ENCODE results near the gene TAOK1.

The TAOK1 gene

DNA sequence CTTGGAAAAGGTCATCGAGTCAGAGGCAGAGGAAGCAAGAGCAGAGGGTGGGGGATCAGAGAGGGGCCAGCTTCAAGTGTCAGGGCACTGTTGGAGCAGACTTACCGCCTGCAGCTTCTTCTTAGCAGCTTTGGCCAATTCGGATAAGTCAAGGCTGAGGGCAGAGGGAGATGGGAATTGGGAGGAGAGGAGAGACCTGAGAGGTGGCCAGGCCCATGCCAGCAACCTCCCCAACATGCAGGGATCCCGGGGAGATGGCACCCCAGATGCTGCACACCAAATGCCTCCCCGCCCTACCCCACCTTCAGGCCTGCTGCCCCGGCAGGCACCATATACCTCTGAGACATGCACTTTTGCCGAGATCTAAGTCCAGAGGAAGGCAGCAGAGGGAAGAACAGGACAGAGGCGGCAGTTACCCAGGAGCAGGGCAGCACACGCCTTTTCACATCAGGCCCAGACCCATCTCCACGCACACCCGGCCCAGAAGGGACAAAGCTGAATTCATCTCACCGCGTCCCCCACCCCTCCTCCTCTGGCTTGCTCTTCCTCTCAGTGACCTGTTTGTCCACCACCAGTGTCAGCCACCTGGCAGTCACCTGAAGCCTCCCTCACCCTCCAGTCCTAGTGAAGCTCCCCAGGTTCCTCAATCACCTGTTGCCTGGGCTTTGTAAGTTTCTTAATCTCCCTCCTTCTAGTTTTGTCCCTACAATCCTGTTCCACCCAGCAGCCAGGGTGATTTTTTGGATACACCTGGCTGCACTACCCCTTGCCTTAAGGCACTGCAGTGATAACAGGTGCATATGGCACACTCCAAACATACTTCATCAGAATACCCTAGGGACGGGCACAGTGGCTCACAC lies 188.7 kb downstream of the TAOK1 start:
- Histone ChIP-seq H3K36me3 (ENCODE audit: control insufficient read depth, insufficient read depth, low read length) (peaks cover 23% of the 10 kb centered on the region), H3K27ac (ENCODE audit: low read depth, low read length) (no peak overlapping the region)

DNA sequence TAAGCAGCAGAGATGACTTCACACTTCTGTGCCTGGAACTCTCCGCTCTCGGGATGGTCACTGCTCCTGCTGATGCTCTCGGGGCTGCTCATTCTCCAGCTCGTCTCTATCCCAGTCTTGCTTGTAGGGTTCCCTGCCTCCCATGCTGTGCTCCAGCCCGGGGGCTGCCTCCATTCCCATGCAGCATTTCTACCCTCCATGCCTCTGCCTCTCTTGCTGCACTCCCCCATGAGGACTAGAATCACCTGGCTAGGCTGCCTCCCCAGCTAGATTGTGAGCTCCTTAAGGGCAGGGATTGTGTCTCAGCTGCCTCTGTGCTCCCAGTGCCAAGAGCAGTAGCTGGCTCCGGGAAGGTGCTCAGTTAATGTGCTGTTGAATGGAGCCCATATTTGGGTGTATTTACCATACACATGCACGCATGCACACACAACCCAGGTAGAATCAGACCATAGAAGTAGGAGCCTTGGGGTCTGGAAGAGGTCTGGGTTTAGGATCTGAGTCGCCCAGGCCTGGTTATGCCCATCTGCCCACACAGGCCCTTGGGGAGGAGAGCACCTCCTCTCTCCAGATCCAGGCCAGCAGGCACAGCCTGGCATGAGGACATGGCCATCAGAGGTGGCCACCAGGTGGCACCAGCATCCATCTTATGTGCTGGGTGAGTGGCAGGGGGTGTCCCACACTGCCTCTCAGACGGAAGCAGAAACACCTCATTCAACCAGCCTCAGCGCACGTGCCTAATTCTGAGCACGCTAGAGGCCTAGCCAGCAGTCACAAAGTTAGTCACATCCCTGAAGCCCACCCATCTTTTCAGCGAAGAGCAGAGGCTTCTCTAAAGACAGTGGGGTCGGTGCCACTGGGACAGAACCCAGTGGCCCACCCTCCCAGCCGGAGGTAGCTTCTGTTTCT lies 190.0 kb downstream of the TAOK1 start:
- H3K9ac ChIP-seq (ENCODE audit: low read length) = no peak overlapping the region
- H3K27me3 ChIP-seq (ENCODE audit: control insufficient read depth, insufficient read depth, low read length) = no peaks in the 10 kb centered on the region
- no peak overlapping the region for H3K4me3 ChIP-seq (ENCODE audit: low read length)
- H3K4me1 ChIP-seq (ENCODE audit: control insufficient read depth, insufficient read depth, low read length) = peaks cover 10% of the 10 kb centered on the region
- H3K27ac ChIP-seq (ENCODE audit: low read depth, low read length) = no peak overlapping the region
- peaks cover 18% of the 10 kb centered on the region for H3K36me3 ChIP-seq (ENCODE audit: control insufficient read depth, insufficient read depth, low read length)

More for the DNA sequence above, 188.7 kb downstream of the TAOK1 start:
- Histone ChIP-seq H3K9ac (ENCODE audit: low read length) (no peak overlapping the region), H3K27me3 (ENCODE audit: control insufficient read depth, insufficient read depth, low read length) (no peaks in the 10 kb centered on the region), H3K4me1 (ENCODE audit: control insufficient read depth, insufficient read depth, low read length) (peaks cover 10% of the 10 kb centered on the region), H3K4me3 (ENCODE audit: low read length) (no peak overlapping the region)

GRCh38 chr17:29581583-29582253 lies 191.6 kb downstream of the TAOK1 start:
- peaks cover 3% of the 10 kb centered on the region for H3K36me3 ChIP-seq (ENCODE audit: control insufficient read depth, insufficient read depth, low read length)
- no peaks in the 10 kb centered on the region for H3K27me3 ChIP-seq (ENCODE audit: control insufficient read depth, insufficient read depth, low read length)
- H3K4me1 ChIP-seq (ENCODE audit: control insufficient read depth, insufficient read depth, low read length) = peaks cover 10% of the 10 kb centered on the region
- H3K9ac ChIP-seq (ENCODE audit: low read length) = no peak overlapping the region
- H3K27ac ChIP-seq (ENCODE audit: low read depth, low read length) = no peak overlapping the region
- H3K4me3 ChIP-seq (ENCODE audit: low read length) = no peak overlapping the region

DNA sequence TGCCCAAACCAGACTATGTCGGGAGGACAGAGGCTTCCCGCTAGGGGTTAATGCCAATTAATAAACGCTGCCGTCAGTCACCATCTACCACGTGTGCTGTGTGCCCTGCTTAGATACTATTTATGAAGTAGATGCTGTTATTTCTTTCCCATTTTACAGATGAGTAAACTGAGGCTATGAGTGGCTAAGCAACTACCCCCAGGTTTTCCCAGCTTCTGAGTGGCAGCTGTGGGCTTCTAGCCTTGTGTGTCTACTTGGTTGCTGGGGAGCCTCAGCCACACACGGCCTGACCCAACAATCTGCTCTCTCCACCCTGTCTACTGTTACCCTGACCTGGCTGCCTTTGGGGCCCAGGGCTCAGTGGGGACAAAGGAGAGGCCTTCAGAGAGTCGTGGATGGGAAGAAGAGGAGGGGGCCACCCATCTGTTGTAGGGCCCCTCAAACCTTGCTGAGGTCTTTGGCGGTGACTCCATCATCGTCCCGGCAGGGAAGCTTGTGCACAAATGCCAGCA lies 192.1 kb downstream of the TAOK1 start:
- Histone ChIP-seq H3K27me3 (ENCODE audit: control insufficient read depth, insufficient read depth, low read length) (no peaks in the 10 kb centered on the region), H3K4me1 (ENCODE audit: control insufficient read depth, insufficient read depth, low read length) (peaks cover 8% of the 10 kb centered on the region), H3K4me3 (ENCODE audit: low read length) (no peak overlapping the region), H3K27ac (ENCODE audit: low read depth, low read length) (no peak overlapping the region), H3K36me3 (ENCODE audit: control insufficient read depth, insufficient read depth, low read length) (peaks cover 3% of the 10 kb centered on the region), H3K9ac (ENCODE audit: low read length) (no peak overlapping the region)

GRCh38 chr17:29582772-29583171 lies 192.6 kb downstream of the TAOK1 start:
- H3K36me3 ChIP-seq (ENCODE audit: control insufficient read depth, insufficient read depth, low read length) = peaks cover 3% of the 10 kb centered on the region
- no peaks in the 10 kb centered on the region for H3K27me3 ChIP-seq (ENCODE audit: control insufficient read depth, insufficient read depth, low read length)
- no peak overlapping the region for H3K4me3 ChIP-seq (ENCODE audit: low read length)
- H3K4me1 ChIP-seq (ENCODE audit: control insufficient read depth, insufficient read depth, low read length) = peaks cover 6% of the 10 kb centered on the region
- H3K9ac ChIP-seq (ENCODE audit: low read length) = no peak overlapping the region
- H3K27ac ChIP-seq (ENCODE audit: low read depth, low read length) = no peak overlapping the region

DNA sequence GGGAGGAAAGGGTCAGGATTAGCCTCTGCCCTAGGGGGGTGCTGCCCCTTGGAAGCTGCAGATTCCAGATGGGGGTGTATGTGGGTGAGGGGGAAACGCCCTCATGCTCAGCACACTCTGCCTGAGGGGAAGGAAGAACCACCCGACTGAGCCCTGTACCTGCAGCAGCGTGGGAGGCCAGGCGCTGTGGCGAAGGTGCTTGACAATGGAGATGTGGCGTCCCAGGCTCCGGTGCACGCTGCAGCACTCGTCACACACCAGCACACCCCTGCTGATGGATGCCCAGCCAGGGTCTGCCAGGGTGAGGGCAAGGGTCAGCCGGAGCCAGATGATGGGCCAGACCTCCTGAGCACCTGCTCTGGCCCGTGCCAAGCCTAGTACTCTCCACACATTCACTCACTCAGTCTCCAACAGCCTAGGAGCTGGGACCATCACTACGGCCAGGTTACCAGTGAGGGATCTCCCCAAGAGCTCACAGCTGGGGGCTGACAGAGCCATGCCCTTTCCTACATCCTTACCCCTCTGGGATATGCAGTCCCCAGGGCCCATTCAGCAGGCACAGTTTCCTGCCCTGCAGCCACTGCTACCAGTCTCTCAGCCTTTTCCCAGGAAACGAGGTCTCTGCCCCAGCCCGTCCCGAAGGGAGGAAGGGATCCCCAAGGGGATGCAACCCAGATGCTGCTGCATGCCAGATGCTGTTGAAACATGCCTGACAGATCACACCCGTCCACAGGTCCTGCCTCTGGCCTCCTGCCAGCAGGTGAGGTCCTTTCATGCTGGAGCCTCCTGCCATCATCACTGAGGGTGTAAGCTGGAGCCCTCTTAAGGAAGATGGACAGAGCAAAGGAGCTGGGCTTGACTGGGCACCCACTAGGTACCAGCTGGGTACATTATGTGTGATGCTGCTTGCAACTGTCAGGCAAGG lies 193.4 kb downstream of the TAOK1 start:
- H3K27ac ChIP-seq (ENCODE audit: low read depth, low read length) = no peak overlapping the region
- no peak overlapping the region for H3K4me3 ChIP-seq (ENCODE audit: low read length)
- H3K36me3 ChIP-seq (ENCODE audit: control insufficient read depth, insufficient read depth, low read length) = no peaks in the 10 kb centered on the region
- peaks cover 10% of the 10 kb centered on the region for H3K4me1 ChIP-seq (ENCODE audit: control insufficient read depth, insufficient read depth, low read length)
- H3K27me3 ChIP-seq (ENCODE audit: control insufficient read depth, insufficient read depth, low read length) = no peaks in the 10 kb centered on the region
- H3K9ac ChIP-seq (ENCODE audit: low read length) = no peak overlapping the region

DNA sequence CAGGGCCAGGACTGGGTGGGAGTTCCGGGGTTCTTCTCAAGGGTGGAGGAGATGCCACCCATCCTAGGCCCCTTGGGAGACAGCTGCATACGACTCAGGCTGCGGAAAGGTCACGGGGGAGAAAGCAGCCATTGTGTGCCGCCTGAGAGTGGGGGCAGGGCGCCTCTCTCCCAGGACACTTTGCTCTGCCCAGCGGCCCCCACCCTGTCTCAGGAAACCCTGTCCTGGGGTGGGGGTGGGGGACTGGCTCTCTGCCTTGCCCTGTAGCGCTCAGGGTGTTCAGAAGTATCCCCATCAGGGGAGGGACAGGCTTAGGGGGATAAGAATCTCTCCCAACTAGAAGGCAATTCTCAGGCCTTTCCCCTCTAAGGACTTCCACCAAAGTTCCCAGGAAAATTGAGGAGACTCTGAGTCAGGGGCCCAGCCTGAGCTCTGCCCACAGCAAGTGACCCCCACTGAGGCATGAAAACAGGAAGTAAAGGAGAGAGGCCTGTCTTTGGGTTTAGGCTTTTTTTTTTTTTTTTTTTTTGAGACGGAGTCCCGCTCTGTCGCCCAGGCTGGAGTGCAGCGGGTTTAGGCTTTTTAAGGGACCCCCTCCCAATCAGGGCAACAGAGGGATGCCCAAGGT lies 194.4 kb downstream of the TAOK1 start:
- H3K4me1 ChIP-seq (ENCODE audit: control insufficient read depth, insufficient read depth, low read length) = peaks cover 10% of the 10 kb centered on the region
- H3K27me3 ChIP-seq (ENCODE audit: control insufficient read depth, insufficient read depth, low read length) = no peaks in the 10 kb centered on the region
- H3K27ac ChIP-seq (ENCODE audit: low read depth, low read length) = peak overlapping the region; percentile 12
- H3K36me3 ChIP-seq (ENCODE audit: control insufficient read depth, insufficient read depth, low read length) = no peaks in the 10 kb centered on the region
- H3K9ac ChIP-seq (ENCODE audit: low read length) = no peak overlapping the region
- H3K4me3 ChIP-seq (ENCODE audit: low read length) = no peak overlapping the region

DNA sequence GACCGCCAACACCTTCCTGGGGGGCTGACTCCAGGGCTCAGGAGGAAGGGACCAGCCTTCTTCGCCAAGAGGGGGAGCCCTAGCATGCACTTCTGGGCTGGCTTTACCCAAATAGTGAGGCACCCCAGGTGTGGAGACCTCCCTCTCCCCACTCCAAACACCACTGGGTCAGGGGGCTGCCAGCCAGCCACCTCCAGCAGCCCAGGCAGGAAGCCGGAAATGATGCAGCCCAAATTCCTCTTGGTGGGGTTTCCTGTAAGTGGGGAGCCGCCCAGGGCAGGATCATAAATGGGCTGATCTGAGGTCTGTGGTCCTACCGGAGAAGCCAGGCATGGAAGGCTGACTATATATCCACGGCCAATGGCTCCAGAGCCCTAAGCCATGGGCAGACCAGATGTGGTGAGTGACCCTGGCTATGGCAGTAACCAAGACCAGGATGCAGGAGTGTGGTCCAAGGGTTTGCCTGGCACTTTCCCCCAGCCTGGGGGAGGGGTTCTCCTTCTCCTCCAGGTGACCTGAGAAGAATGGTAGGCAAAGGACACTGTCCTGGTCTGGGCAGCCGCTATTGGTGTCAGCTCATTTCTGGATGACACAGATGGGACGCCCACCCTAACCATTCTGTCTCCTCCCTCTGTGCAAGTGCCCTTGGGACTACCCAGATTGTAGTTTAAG lies 195.1 kb downstream of the TAOK1 start:
- Histone ChIP-seq H3K4me3 (ENCODE audit: low read length) (peak overlapping the region; percentile 18), H3K27me3 (ENCODE audit: control insufficient read depth, insufficient read depth, low read length) (no peaks in the 10 kb centered on the region), H3K9ac (ENCODE audit: low read length) (no peak overlapping the region), H3K36me3 (ENCODE audit: control insufficient read depth, insufficient read depth, low read length) (no peaks in the 10 kb centered on the region), H3K27ac (ENCODE audit: low read depth, low read length) (peak overlapping the region; percentile 37), H3K4me1 (ENCODE audit: control insufficient read depth, insufficient read depth, low read length) (peaks cover 15% of the 10 kb centered on the region)

DNA sequence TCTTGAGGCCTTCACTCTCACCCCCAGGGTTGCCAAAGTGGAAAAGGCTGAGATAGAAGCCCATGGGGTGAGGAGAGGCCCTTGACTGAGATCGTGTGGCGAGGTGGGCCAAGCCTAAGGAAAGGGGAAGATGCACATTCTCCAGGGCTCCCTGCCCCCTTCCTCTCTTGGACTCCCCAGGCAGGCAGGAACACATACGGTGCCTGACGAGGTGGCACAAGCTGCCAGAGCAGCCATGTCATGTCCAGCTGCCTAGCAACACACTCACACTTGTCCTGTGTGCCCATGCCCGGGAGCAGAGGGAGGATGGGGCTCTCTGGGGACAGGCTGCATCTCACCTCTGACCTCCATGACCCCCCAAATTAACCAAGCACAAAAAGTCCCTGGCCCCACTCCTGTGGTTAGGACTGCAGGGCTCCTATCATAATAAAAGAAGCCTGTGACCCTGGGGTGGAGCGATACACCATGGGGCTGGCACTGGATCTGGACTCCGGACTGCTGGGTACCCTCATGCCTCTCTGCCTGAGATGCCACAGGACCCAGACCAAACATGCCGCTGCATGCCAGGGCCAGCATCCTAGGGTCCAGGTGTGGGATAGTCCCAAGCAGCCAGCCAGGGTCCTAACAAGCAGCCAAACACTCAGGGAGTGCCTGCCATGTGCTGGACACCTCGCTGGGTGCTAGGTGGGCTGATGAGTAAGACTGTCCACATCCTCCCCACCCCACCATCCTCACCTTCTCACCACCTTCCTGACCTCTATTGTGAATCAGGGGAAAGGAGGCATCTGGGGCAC lies 196.7 kb downstream of the TAOK1 start:
- H3K4me1 ChIP-seq (ENCODE audit: control insufficient read depth, insufficient read depth, low read length) = peaks cover 24% of the 10 kb centered on the region
- no peaks in the 10 kb centered on the region for H3K27me3 ChIP-seq (ENCODE audit: control insufficient read depth, insufficient read depth, low read length)
- H3K4me3 ChIP-seq (ENCODE audit: low read length) = no peak overlapping the region
- H3K9ac ChIP-seq (ENCODE audit: low read length) = no peak overlapping the region
- no peaks in the 10 kb centered on the region for H3K36me3 ChIP-seq (ENCODE audit: control insufficient read depth, insufficient read depth, low read length)
- H3K27ac ChIP-seq (ENCODE audit: low read depth, low read length) = no peak overlapping the region

- Histone ChIP-seq H3K36me3 (ENCODE audit: control insufficient read depth, insufficient read depth, low read length) (no peaks in the 10 kb centered on the region), H3K4me3 (ENCODE audit: low read length) (peak overlapping the region; percentile 85), H3K9ac (ENCODE audit: low read length) (no peak overlapping the region), H3K4me1 (ENCODE audit: control insufficient read depth, insufficient read depth, low read length) (peaks cover 30% of the 10 kb centered on the region), H3K27me3 (ENCODE audit: control insufficient read depth, insufficient read depth, low read length) (no peaks in the 10 kb centered on the region), H3K27ac (ENCODE audit: low read depth, low read length) (peak overlapping the region; percentile 64)
Observed at GRCh38 chr17:29587591-29587990, 197.4 kb downstream of the TAOK1 start.

All from rectal smooth muscle tissue (tissue), 1 donor.